Measurements from ENCODE around the gene CTAG2.
"Not testable (repeated sequence)": the region's sequence is repeated elsewhere in the genome, so short reads cannot be mapped to it uniquely, and the experiment has no call there.

The CTAG2 gene

DNA sequence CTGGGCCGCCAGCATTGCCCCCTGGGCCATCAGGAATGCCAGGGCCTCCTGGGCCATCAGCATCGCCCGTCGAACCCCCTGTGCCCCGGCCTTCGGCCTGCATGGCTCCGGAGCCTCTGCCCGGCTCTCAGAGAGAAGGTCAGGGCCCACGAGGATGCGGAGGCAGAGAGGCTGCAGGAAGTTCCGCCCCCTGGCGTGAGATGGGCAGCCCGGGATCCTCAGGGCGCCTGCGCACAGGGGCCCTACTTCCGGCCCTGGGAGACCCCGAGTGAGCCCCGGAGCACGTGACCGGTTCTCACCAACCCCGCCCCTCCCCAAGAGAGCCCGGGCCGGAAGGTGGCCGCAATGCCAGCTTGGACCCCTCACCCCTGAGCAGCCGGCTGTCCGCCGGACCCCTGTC, at the start of gene CTAG2:
CTAG2 (minus strand) TSS at position 167 of the 400 bp plus-strand sequence; CDS start at position 103, 64 bp downstream.
- DNase-seq: not testable (repeated sequence)

DNA sequence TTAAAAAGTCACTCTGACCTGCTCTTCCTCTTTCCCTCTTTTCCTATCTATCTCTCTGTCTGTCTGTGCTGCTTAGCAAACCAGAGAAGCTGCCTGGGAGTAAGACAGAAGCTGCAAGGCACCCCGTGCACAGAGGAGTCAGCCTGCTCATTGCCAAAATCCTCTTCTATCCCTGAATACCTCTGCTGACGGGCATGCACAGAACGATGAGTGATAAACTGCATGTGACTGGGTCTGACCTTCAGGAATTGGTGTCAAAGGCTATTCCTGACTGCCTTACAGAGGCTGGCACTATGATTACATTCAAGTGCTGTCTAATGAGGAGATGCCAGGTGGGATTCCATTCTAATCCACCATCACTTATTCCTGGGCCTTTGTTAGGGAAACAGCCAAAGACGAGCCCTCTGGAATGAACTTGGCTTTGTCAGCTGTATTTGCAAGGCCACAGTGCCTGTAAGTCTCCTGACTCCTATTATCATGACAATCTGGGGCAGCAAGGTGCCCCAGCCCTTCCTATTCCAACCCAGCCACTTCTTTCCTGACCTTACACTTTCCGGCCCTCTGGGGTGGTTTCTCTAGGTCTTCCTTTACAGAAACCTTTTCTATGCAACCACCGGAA, 45.4 kb upstream of the CTAG2 start:
- DNase-seq: no peak

DNA sequence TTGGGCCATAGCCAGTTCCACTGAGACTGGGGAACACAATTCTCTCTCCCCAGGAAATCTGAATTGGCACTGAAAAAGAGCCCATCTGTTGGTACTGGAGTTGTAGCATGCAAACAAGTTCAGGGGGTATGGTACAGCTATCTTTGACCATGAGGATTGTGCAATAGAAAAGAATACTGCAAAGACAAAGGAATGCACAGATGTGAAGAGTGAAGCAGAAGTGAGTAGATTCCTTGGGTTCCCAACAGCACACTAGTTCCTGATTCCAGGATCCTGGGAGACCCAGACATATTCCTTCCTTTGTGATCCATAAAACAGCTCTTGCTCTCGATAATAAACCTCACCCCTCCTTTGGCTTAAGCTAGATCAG, 43.3 kb upstream of the CTAG2 start:
- DNase-seq: no peak

DNA sequence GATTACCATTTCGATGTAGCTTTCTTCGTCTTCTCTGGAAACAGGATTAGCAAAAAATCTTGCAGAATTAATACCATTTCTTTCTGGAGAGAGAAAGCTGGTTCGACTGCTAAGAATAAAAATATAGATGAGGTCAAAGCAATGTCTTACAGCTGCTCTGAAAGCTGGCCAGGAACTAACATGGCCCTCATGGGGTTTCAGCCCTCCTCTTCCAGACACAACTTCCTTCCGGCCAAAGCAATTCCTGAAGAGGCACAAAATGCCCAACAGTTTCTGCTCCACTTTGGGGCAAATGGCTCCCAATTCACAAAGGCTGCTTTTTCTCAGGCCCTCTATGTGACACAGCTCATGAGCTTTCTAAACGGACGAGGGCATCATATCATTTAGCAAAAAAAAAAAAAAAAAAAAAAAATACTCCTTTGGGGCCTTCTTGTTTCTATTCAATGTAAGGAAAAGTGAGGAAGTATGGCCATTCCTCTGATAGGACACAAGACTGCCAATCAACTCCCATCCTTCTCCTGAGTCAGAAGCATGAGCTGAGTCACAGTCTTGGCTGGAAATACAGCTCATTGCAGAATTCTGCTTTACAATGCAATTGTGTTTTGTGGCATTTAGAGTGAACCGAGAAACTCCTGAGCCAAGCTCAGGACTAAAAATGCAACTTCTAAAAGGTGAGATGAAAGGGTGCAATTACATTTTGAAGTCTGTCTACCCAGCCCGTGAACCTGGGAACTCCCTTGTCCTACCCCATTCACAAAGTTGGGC, 42.7 kb upstream of the CTAG2 start:
- no peak for DNase-seq

DNA sequence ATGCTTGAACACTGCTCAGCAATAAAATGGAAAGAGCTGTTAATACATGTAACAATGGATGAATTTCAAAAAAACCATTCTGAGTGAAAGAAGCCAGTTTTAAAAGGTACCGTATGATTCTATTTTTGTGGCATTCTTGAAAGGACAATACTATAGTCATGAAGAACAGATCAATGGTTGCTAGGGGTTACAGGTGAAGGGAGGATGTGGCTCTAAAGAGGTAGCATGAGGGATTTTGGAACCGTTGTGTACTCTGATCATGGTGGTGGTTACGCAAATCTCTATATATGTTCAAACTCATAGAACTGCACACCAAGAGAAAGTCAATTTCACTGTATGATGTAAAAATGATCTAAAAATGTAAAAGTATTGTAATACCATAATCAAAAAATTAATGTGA, 40.0 kb upstream of the CTAG2 start:
- no peak for DNase-seq

DNA sequence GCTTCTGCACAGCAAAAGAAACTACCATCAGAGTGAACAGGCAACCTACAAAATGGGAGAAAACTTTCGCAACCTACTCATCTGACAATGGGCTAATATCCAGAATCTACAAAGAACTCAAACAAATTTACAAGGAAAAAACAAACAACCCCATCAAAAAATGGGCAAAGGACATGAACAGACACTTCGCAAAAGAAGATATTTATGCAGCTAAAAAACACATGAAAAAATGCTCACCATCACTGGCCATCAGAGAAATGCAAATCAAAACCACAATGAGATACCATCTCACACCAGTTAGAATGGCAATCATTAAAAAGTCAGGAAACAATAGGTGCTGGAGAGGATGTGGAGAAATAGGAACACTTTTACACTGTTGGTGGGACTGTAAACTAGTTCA, 37.1 kb upstream of the CTAG2 start:
- DNase-seq: not testable (repeated sequence)

DNA sequence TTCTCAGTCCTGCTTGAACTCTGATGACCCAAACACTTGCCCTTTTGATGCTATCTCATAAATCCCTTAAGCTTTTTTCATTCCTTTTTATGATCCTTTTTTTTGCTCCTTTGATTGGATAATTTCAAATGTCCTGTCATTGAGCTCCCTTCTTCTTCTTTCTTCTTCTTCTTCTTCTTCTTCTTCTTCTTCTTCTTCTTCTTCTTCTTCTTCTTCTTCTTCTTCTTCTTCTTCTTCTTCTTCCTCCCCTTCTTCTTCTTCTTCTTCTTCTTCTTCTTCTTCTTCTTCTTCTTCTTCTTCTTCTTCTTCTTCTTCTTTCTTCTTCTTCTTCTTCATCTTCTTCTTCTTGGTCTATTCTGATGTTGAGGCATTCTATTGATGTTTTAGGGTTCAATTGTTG, 18.7 kb upstream of the CTAG2 start:
- DNase-seq: not testable (repeated sequence)

DNA sequence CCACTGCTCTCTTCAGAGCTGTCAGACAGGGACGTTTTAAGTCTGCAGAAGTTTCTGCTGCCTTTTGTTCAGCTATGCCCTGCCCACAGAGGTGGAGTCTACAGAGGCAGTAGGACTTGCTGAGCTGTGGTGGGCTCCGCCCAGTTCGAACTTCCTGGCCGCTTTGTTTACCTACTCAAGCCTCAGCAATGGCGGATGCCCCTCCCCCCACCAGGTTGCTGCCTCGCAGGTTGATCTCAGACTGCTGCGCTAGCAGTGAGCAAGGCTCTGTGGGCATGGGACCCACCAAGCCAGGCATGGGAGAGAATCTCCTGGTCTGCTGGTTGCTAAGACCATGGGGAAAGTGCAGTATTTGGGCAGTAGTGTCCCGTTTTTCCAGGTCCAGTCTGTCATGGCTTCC, 17.5 kb upstream of the CTAG2 start:
- DNase-seq: not testable (repeated sequence)

DNA sequence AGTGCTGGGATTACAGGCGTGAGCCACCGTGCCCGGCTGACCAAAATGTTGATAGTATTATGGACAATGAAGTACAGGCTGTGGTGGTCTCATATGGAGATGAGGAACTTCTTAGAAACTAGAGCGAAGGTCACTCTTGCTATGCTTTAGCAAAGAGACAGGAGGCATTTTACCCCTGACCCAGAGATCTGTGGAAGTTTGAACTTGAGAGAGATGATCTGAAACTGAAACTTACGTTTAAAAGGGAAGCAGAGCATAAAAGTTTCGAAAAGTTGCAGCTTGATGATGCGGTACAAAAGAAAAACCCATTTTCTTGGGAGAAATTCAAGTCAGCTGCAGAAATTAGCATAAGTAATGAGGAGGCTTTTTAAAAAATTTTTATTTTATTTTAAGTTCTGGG, 8.5 kb upstream of the CTAG2 start:
- DNase-seq: no peak

DNA sequence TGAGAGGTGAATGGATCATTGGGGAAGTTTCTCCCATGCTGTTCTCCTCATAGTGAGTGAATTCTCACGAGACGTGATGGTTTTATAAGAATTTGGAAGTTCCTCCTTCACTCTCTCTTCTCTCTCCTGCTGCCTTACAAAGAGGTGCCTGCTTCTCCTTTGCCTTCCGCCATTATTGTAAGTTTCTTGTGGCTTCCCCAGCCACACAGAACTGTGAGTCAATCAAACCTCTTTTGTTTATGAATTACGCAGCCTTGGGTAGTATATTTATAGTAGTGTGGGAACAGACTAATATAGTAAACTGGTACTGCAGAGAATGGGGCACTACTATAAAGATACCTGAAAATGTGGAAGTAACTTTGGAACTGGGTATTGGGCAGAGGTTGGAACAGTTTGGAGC, 7.8 kb upstream of the CTAG2 start:
- DNase-seq: no peak

DNA sequence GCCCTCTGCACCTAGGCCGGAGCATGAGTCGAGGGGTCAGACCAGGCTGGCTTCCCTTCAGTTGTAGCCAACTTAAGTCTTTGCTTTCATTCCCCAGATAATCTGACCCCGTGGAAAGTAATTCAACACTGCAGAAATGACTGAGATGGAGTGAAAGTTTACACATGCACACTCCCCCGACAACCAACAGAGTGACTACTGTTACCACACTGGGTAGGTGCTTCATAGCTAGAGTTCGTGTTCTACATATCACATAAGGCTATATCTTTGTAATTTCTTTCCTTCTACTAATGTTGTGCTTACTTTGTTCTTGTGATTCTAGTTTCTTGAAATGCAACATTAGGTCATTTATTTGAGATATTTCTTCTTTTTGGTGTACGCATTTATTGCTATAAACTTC, 7.2 kb upstream of the CTAG2 start:
- DNase-seq: no peak

DNA sequence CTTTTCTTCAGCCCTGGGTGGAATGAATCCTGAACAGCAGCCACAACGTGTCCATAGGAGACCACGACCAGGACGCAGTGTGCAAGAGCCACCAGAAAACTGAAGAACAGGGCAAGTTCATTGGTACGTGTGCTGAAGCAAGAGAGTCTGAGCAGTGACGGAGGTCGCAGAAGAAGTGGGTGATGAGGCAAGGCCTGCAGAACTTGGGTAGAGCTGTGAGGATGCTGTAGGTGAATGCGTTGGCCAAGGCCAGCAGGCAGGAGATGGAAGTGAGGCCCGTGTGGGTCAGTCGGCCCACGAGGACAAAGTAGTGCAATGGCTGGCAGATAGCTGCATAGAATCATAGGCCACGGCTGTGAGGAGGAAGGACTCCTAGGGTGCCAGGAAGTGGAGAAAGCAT, 5.6 kb upstream of the CTAG2 start:
- DNase-seq: no peak

DNA sequence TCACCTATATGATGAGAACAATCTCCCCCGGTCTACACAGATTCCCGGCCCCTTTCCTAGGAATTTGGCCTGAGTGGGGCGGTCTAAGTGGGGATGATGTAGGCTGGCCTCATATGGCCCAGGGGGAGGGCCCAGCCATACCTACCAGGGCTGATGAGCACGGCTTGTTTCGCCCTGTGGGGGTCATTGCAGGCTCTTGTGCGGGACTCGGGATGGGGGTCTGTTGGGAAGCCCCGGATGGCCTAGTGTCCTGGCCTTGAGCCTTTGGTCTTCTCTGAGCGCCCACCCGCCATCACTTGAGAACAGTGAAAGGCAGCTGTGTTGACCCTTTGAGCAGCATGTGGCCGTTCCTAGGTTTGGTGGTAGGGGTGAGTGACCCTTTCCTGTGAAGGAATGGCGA, 4.8 kb upstream of the CTAG2 start:
- no peak for DNase-seq

DNA sequence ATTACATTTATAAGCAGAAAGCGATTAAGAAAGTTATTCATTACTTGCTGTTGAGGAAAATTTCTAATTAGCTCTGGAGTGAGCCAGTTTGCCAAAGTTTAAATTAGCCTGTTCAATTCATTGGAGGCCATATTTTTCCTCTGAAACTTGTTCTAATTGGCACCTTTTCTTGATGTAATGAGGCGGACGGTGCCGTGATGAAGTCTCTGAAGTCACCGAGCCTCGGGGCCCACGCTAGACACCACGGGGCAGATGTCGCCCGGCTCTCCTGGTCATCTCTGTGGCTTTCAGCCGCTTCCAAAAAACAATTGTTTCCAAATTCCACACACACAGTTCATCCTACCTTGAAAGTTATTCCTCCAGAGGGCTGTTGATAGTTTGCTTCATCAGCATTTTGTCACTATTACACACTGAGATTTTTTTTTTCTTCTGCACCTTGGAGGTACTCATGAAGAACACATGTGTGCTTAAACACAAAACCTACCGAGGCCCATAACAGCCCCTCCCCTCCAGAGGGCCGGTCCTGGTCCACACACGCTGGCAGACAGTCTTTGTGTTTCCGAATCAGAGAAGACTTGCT, 3.9 kb upstream of the CTAG2 start:
- no peak for DNase-seq

DNA sequence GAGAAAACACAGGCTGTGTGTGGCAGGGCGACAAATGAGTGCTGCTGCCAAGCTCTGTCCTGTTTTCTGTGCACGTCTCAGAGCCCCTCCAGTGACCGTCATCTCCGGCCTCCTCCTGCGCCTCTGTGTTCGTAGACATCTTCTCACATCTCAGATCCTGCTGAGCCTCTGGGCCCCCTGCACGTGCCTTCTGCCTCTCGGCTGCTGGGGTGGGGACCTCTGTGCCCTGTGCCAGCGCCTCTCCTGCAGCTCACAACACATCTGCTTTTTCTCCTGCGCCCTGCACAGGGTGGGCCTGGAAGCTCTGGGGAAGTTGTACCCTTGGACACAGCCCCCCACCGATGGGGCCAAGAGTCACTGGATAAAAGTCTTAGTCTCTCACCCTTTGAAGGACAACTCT, 2.4 kb upstream of the CTAG2 start:
- DNase-seq: no peak

DNA sequence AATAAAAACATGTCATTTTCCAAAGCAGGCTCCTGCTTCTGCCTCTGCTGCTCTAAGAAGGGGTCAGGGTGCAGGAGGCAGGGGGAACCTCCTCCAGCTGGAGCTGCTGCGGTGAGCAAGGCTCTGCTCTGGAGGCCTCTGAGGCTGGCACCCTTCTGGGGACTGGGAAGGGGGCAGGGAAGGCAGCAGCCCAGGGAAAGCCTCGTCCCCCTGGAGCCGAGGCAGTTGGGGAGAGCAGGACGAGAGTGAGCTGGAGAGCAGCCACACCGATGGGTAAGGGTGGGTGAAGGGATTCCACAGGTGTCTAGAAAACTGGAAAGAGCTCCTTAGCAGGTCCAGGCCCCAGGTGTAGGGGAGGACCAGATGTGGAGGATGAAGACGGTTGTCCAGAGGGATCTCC, 2.0 kb upstream of the CTAG2 start:
- DNase-seq: no peak

DNA sequence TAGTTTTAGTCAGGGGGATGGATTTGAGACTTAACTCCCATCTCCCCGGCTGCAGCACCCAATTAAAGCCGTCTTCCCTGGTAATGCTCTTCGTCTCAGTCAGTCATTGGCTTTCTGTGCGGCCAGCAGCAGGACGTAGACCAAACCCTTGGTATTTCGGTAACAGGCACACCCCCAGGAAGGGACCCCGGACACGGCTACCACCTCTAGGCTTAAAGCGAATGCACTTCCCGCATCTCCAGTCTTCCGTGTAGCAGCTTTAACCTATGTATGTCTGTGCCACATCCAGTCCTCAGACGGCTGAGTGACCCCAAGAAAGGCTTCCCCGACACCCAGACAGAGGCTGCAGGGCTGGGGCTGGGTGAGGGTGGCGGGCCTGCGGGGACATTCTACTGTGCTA, 1.5 kb upstream of the CTAG2 start:
- no peak for DNase-seq

DNA sequence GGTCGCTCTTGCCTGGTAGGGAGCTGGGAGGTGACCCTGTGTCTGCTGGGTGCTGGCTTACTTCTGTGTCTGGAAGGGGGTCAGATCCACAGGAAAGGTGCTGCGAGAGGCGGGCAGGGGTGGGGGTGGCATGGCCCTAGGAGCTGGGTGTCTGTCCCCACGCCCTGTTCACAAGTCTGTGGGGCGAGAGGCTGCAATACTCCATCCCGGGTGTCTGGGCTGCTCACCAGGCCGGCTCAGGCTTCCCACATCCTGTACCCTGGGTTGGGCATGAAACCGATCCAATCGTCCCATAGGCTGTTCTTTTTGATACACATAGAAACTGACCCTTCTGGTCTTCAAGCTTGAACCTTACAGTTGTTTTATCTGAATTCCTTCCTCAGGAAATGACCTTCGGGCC, 993 bp upstream of the CTAG2 start:
- DNase-seq: no peak

DNA sequence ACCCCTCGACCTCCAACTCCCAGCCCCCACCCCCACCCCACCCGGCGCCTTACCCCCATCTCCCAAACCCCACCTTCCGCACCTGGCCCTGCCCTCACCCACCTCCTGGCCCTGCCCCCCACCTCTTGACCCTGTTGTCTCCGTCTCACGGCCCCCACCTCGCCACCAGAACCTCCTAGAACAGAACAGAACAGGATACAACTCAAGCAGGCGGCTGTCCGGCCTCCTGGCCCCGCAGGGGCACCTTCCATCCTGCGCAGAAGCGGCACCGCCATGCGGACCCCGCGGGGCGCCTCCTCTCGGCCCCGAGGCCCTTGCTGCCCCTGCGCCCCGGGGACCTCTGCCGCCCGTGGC, 354 bp downstream of the CTAG2 start:
- DNase-seq: no peak

DNA sequence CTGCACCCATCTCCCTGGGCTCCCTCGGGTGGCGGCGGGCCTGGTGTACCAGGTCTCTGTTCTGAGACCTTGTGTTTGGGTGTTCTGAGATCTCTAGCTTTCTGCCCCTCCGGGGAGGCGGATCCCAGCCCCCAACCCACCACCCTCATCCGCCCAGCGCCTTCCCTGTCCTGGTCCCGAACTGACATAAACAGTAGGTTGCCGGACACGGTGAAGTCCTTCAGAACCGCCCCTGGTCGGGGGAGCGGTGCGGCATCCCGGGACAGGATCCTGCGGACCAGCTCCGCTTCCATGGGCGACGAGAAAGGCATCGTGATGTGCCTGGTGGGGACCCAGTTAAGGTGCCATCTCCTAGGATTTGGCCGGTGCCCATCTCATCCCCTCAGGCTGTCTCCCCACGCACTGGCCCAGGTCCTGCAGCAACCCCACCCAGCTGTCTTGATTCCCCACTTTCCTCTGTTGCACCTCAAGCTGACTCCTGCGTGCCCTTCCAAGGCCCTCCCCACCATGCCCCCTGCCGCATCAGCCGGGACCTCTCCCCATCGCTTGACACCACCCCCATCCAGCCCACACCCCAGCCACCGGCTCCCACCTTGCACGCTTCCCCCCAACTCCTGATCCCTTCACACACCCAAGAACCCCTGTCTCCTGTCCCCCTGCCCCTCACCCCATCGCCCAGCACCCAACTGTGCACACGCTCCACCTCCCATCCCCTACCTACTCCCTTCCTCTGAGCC, 900 bp downstream of the CTAG2 start:
- DNase-seq: no peak

DNA sequence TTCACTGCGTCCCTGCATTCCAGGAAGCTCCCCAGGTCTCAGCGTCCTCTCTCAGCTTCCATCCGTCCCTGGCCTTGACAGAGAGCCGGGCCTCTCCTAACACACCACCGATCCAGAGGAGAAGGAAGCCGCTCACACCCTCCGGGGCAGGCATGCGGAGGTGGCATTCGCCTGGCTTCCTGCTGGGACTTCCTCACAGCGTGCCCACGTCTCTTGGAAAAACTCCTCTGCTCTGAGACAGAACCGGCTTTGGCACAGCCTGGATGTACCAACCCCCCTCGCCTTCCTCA, 3.2 kb downstream of the CTAG2 start:
- DNase-seq: no peak

DNA sequence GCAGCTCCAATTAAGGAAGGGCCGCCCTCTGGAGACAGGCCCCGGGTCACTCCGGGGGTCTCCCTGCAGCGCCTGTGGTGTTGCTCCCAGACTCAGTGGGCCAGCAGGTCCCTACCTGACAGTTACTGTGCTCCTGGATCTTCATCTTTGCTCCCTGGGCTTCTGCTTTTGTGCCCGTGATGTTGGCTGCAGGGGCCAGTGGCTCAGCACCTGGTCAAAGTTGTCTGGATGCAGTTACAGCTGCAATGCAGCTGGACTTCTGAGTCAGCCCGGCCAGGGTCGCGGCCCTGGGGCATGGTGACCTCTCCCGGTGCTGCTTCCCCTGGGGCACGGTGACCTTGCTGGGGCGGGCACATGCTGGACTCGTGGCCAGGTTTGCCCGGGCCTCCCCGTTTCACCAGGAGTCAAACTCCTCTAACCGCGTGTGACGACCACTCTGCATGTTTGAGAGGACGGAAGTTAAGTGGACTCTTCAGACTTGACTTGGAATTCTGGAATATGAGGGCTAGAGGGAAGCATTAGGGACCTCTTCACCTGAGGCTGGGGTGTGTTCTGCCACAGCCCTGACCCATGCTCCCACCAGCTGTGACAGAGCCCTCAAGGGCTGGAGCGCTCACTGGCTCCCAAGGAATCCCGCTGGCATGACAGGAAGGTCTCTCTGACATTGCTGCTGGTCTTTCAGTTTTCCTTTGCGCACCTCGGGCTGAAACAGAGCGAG, 3.7 kb downstream of the CTAG2 start:
- no peak for DNase-seq

DNA sequence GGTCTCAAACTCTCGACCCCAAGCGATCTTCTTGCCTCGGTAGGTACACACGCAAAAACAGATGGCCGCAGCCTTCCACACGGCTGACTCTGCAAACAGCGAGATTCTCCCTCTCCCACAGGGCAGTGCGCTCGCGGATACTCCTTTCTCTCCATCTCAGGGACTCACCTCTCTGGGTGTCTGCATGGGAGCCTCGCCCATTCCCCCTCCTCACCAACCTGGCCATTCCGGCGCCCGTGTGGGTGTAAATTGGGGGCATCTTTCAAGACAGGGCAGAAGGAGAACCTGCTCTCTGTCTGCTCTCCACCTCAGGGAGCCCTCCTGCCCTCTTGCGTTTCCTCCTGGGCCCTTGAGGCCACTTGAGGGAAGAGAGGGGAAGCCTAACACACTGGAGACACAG, 4.4 kb downstream of the CTAG2 start:
- DNase-seq: no peak
